Fibroblast of peridontal ligament (primary cell): ENCODE results near the gene NCOA4.
"Not testable (repeated sequence)": the region's sequence is repeated elsewhere in the genome, so short reads cannot be mapped to it uniquely, and the experiment has no call there.

ENCODE experiments used
- DNase-seq: peaks from one replicate; pipeline ENCODE4 v3.0.0-alpha.2; 2010; ENCODE audit errors: extremely low read depth

The NCOA4 gene

GRCh38 chr10:46030091-46030937 is at the start of gene NCOA4:
Gene NCOA4 (minus strand): TSS chr10:46030623. CDS start chr10:46016680, 13,943 bp downstream.
- DNase-seq = peak; percentile 99

- DNase-seq = no peak
These were observed 49.6 kb upstream of the NCOA4 start for GRCh38 chr10:46079831-46080585.

GRCh38 chr10:46077731-46078413 is 47.4 kb upstream of the NCOA4 start:
- DNase-seq = no peak

- peak; percentile 4 for DNase-seq
These were observed 46.7 kb upstream of the NCOA4 start for GRCh38 chr10:46077141-46077554.

- no peak for DNase-seq
These were observed 45.4 kb upstream of the NCOA4 start for GRCh38 chr10:46075869-46076268.

- DNase-seq = no peak
These were observed 43.9 kb upstream of the NCOA4 start for GRCh38 chr10:46074196-46074946.

GRCh38 chr10:46073564-46073963 is 43.1 kb upstream of the NCOA4 start:
- no peak for DNase-seq

- no peak for DNase-seq
These were observed 40.3 kb upstream of the NCOA4 start for GRCh38 chr10:46070749-46071148.

- DNase-seq = no peak
These were observed 39.5 kb upstream of the NCOA4 start for GRCh38 chr10:46069771-46070463.

- no peak for DNase-seq
These were observed 38.5 kb upstream of the NCOA4 start for GRCh38 chr10:46068905-46069304.

- no peak for DNase-seq
These were observed 37.7 kb upstream of the NCOA4 start for GRCh38 chr10:46068117-46068516.

- no peak for DNase-seq
These were observed 33.9 kb upstream of the NCOA4 start for GRCh38 chr10:46064269-46064817.

- no peak for DNase-seq
These were observed 32.5 kb upstream of the NCOA4 start for GRCh38 chr10:46062723-46063428.

- no peak for DNase-seq
These were observed 30.3 kb upstream of the NCOA4 start for GRCh38 chr10:46060706-46061105.

- not testable (repeated sequence) for DNase-seq
These were observed 27.5 kb upstream of the NCOA4 start for GRCh38 chr10:46057927-46058326.

GRCh38 chr10:46057038-46057437 is 26.6 kb upstream of the NCOA4 start:
- DNase-seq = no peak

GRCh38 chr10:46055771-46056170 is 25.3 kb upstream of the NCOA4 start:
- DNase-seq = no peak

GRCh38 chr10:46053534-46054434 is 23.4 kb upstream of the NCOA4 start:
- no peak for DNase-seq

GRCh38 chr10:46052791-46053375 is 22.5 kb upstream of the NCOA4 start:
- DNase-seq = no peak
